Measurements from ENCODE around the gene PKLR.

PKLR gene

GRCh38 chr1:155255243-155256007 is 45.8 kb downstream of the PKLR start, which contains the start of gene ENTREP3:
ENTREP3 (minus strand) TSS chr1:155255483; CDS start chr1:155254877, 606 bp downstream.
- Histone ChIP-seq H3K4me1 (ENCODE audit: low read length) (peaks cover 11% of the 10 kb centered on the region), H3K27ac (ENCODE audit: low read length) (no peak within 1 kb of the TSS), H3K9ac (ENCODE audit: low read length) (peak within 1 kb of the TSS; percentile 45), H4K20me1 (ENCODE audit: insufficient read depth, low read length) (no peaks in the 10 kb centered on the region), H3K4me2 (ENCODE audit: low read depth, low read length) (peak within 1 kb of the TSS; percentile 95), H3K4me3 (ENCODE audit: low read length) (peak within 1 kb of the TSS; percentile 66), H2AFZ (ENCODE audit: low read length) (peak within 1 kb of the TSS; percentile 84), H3K9me3 (replicated peaks; ENCODE audit: insufficient read depth, low read length) (no peaks in the 10 kb centered on the region), H3F3A (ENCODE audit: insufficient read depth, low read length) (peaks cover 16% of the 10 kb centered on the region), H3K27me3 (replicated peaks; ENCODE audit: insufficient read depth, low read length) (no peaks in the 10 kb centered on the region), H3K9me2 (replicated peaks; ENCODE audit: insufficient read depth, low read length) (no peaks in the 10 kb centered on the region), H3K36me3 (replicated peaks; ENCODE audit: insufficient read depth, low read length) (0 out of 2 replicates have a peak, but pooled peaks cover 2% of the 10 kb centered on the region), H3K79me2 (ENCODE audit: low read length) (peaks cover 16% of the 10 kb centered on the region)
- TF ChIP-seq EZH2phosphoT487 (IDR thresholded peaks at IDR 0.05; ENCODE audit: low read length) (no peak), CTCF (IDR thresholded peaks at IDR 0.05; ENCODE audit: low read length) (no peak), EZH2 (optimal IDR thresholded peaks at IDR 0.05; ENCODE audit: low read depth, low read length) (no peak)
- peak; percentile 78 for DNase-seq

GRCh38 chr1:155254714-155255242 is 46.5 kb downstream of the PKLR start:
- no peaks in the 10 kb centered on the region for H3K27me3 ChIP-seq (replicated peaks; ENCODE audit: insufficient read depth, low read length)
- H3K9me3 ChIP-seq (replicated peaks; ENCODE audit: insufficient read depth, low read length): no peaks in the 10 kb centered on the region
- no peaks in the 10 kb centered on the region for H3K9me2 ChIP-seq (replicated peaks; ENCODE audit: insufficient read depth, low read length)

GRCh38 chr1:155254228-155254713 is 47.0 kb downstream of the PKLR start:
- Histone ChIP-seq H3K9me2 (replicated peaks; ENCODE audit: insufficient read depth, low read length) (no peaks in the 10 kb centered on the region), H4K20me1 (ENCODE audit: insufficient read depth, low read length) (no peaks in the 10 kb centered on the region), H3K27me3 (replicated peaks; ENCODE audit: insufficient read depth, low read length) (no peaks in the 10 kb centered on the region), H2AFZ (ENCODE audit: low read length) (peak overlapping the region; percentile 84), H3K27ac (ENCODE audit: low read length) (no peak overlapping the region), H3K79me2 (ENCODE audit: low read length) (0 out of 2 replicates have a peak, but pooled peaks cover 8% of the 10 kb centered on the region), H3K9ac (ENCODE audit: low read length) (peak overlapping the region; percentile 45; the same call in 1 of the 2 replicates), H3K4me3 (ENCODE audit: low read length) (peak overlapping the region; percentile 66), H3K9me3 (replicated peaks; ENCODE audit: insufficient read depth, low read length) (no peaks in the 10 kb centered on the region), H3K4me1 (ENCODE audit: low read length) (peaks cover 11% of the 10 kb centered on the region), H3F3A (ENCODE audit: insufficient read depth, low read length) (peaks cover 16% of the 10 kb centered on the region), H3K36me3 (replicated peaks; ENCODE audit: insufficient read depth, low read length) (no peaks in the 10 kb centered on the region), H3K4me2 (ENCODE audit: low read depth, low read length) (peak overlapping the region; percentile 95)
- no peak for TF ChIP-seq EZH2 (optimal IDR thresholded peaks at IDR 0.05; ENCODE audit: low read depth, low read length)
- no peak for TF ChIP-seq CTCF (IDR thresholded peaks at IDR 0.05; ENCODE audit: low read length)
- TF ChIP-seq EZH2phosphoT487 (IDR thresholded peaks at IDR 0.05; ENCODE audit: low read length): no peak
- no peak for DNase-seq

More at GRCh38 chr1:155254714-155255242, 46.5 kb downstream of the PKLR start:
- Histone ChIP-seq H3K4me3 (ENCODE audit: low read length) (peak overlapping the region; percentile 66), H3K27ac (ENCODE audit: low read length) (no peak overlapping the region), H3K9ac (ENCODE audit: low read length) (peak overlapping the region; percentile 45), H3K4me1 (ENCODE audit: low read length) (peaks cover 11% of the 10 kb centered on the region), H3K4me2 (ENCODE audit: low read depth, low read length) (peak overlapping the region; percentile 95), H2AFZ (ENCODE audit: low read length) (peak overlapping the region; percentile 84), H3F3A (ENCODE audit: insufficient read depth, low read length) (peaks cover 16% of the 10 kb centered on the region), H3K79me2 (ENCODE audit: low read length) (0 out of 2 replicates have a peak, but pooled peaks cover 12% of the 10 kb centered on the region), H4K20me1 (ENCODE audit: insufficient read depth, low read length) (no peaks in the 10 kb centered on the region), H3K36me3 (replicated peaks; ENCODE audit: insufficient read depth, low read length) (no peaks in the 10 kb centered on the region)
- DNase-seq: no peak
- TF ChIP-seq EZH2 (optimal IDR thresholded peaks at IDR 0.05; ENCODE audit: low read depth, low read length) (no peak), EZH2phosphoT487 (IDR thresholded peaks at IDR 0.05; ENCODE audit: low read length) (no peak), CTCF (IDR thresholded peaks at IDR 0.05; ENCODE audit: low read length) (no peak)

Measured in MM.1S (cell line).